HG02642 (cell line): ENCODE results near the gene DUOXA2.
"Not testable (repeated sequence)": the region's sequence is repeated elsewhere in the genome, so short reads cannot be mapped to it uniquely, and the experiment has no call there.

ENCODE experiments used
- ATAC-seq: cut with Tn5 transposase; IDR thresholded peaks from one replicate; pipeline ENCODE4 v1.9.1; 2021; ENCODE audit warnings: mild to moderate bottlenecking; ENCODE audit not compliant: unreplicated experiment, poor library complexity

Gene DUOXA2

GRCh38 chr15:45114076-45114750 is at the start of gene DUOXA2, which contains the start of gene DUOX2:
Gene DUOXA2, plus strand, starts transcription at chr15:45114326. Its CDS starts 280 bp downstream, at chr15:45114606.
Gene DUOX2, minus strand, starts transcription at chr15:45114172. Its CDS starts 761 bp downstream, at chr15:45113411.
- ATAC-seq: no peak

- no peak for ATAC-seq
Observed at GRCh38 chr15:45064386-45064785, 49.7 kb upstream of the DUOXA2 start.

GRCh38 chr15:45069942-45070360 is 44.2 kb upstream of the DUOXA2 start:
- ATAC-seq: not testable (repeated sequence)

- ATAC-seq: not testable (repeated sequence)
Observed at GRCh38 chr15:45073602-45074001, 40.5 kb upstream of the DUOXA2 start.

GRCh38 chr15:45075440-45076320 is 38.4 kb upstream of the DUOXA2 start:
- ATAC-seq: not testable (repeated sequence)

GRCh38 chr15:45077391-45077790 is 36.7 kb upstream of the DUOXA2 start:
- not testable (repeated sequence) for ATAC-seq

GRCh38 chr15:45079201-45079600 is 34.9 kb upstream of the DUOXA2 start:
- ATAC-seq: not testable (repeated sequence)

GRCh38 chr15:45079628-45080246 is 34.4 kb upstream of the DUOXA2 start:
- not testable (repeated sequence) for ATAC-seq

GRCh38 chr15:45080593-45080992 is 33.5 kb upstream of the DUOXA2 start:
- not testable (repeated sequence) for ATAC-seq

GRCh38 chr15:45082412-45082811 is 31.7 kb upstream of the DUOXA2 start:
- not testable (repeated sequence) for ATAC-seq

- ATAC-seq: no peak
Observed at GRCh38 chr15:45083223-45083622, 30.9 kb upstream of the DUOXA2 start.

GRCh38 chr15:45084163-45084562 is 30.0 kb upstream of the DUOXA2 start:
- no peak for ATAC-seq

- ATAC-seq: no peak
Observed at GRCh38 chr15:45087513-45087912, 26.6 kb upstream of the DUOXA2 start.

GRCh38 chr15:45088801-45089711 is 25.1 kb upstream of the DUOXA2 start:
- no peak for ATAC-seq

- no peak for ATAC-seq
Observed at GRCh38 chr15:45089712-45090373, 24.3 kb upstream of the DUOXA2 start.

GRCh38 chr15:45091161-45091560 is 23.0 kb upstream of the DUOXA2 start:
- no peak for ATAC-seq

- ATAC-seq: no peak
Observed at GRCh38 chr15:45091576-45091975, 22.6 kb upstream of the DUOXA2 start.

- ATAC-seq: no peak
Observed at GRCh38 chr15:45093013-45093412, 21.1 kb upstream of the DUOXA2 start.

- ATAC-seq: no peak
Observed at GRCh38 chr15:45093622-45094357, 20.3 kb upstream of the DUOXA2 start.
